HG02588 (cell line): ENCODE data around the gene RAG2.

Experiments used
- ATAC-seq: cut with Tn5 transposase; IDR thresholded peaks from one replicate; pipeline ENCODE4 v1.9.1; 2021; ENCODE audit warnings: mild to moderate bottlenecking, moderate library complexity; ENCODE audit not compliant: unreplicated experiment

Gene RAG2

DNA sequence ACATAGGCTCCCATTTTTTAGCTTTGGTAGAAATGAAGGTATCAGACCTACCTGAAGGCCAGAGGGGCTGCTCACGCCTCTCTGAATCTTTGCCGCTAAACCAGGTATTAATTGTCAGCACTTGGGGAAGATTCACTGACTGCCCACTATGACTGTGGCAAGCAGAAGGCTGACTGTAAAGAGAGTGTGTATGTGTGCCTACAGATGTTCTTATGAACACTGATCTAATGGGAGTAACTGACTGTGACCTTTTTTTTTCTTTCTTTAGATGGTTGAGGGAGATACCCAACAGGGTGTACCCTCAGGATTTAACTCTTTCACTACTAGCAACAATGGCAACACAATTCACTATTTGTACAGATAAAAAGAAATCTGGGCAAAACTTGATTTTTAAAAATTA is at the start of gene RAG2:
RAG2 (minus strand) TSS at position 186 of the 400 bp plus-strand sequence. CDS start 4,068 bp downstream, outside the sequence.
- no peak for ATAC-seq

DNA sequence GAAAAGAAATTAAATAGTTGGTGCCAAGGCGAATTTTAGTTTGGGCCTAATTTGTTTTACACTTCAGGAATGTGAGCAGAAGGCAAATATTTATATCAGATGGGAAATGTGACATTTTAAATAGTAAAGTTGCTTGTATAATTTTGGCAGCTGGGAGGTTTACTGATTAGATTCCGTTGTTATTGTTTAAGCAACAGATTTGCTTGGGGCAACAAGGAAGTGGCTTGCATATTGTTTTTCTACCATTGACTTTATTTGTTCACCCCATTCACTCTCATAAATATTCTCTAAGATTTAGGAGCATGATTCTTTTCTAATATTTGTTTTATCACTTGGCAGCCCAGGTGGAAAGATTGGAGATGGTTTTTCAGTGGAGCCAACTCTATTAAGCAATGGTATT is 40.5 kb upstream of the RAG2 start:
- no peak for ATAC-seq

DNA sequence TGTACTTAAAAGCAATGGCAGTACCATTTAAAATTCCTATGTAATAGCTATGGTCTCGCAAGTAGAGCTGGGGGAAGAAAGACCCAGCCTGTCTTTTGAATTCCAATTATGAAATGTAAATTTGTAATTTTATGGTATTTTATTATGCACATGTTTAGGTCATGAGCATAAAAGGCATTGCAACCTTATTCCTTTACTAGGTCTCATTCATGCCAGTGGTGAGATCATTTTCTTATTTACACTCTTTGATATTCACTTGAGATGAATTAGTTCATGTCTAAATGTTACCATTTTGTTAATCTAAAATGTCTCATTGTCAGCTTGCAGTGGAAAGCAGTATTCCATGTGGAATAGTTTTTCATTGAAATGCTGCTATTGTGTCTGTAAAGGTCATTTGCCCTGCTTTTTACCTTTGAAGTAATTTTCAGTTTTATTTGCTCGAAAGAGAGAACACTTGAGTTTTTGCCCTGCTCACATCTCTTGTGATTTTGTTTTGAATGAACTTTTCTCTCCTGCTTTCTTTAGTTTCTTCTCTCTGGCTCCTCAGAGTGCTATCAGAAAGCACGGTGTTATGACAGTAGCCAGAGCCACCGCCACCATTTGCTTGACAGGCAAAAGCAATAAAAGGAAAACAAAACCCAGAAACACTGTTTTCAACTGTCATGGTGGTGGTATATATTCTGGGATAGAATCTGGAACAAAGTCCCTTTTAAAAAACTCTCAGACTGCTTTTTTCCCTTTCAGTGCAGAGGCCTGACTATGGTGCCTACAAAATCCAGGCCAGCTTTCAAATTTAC is 37.2 kb upstream of the RAG2 start:
- no peak for ATAC-seq

DNA sequence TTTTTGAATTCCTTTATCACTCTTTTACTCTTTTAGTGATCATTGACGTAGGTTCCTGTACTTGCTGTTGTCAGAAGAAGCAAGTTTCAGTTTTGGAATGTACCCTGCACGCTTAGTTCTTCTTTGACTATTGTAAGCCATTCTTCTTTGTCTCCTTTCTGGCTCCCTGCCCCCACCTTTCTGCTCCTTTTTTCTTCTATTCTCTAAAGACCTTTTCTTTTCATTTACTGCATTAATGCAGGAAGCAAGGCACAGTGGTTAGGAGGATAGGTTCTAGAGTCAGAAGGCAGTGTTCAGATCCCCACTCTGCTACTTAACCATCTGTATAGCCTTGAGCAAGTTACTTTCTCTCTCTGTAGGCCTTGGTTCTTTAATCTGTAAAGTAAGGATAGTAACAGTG is 33.7 kb upstream of the RAG2 start:
- ATAC-seq, result peak; percentile 77

DNA sequence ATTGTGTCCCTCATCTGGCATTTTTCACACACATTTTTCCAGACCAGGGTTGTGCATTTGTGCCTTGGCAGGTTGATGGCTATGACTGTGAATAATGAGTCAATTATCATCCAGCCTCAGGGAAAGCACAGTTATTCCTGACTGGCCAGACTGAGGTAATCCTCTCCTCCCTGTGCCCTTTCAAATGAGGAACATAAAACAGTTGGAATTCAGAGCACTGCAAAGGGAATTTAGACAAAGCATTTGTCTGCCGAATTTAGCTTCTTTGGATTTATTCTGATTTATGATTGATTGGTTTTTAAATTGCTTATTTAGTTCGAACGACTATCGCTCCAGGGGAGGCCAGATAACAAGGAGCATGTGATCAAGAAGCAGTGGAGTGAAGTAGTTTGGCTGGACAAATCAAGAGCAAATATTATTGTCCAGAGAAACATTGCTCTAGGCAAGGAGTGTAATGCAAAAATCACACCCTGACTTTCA is 30.8 kb upstream of the RAG2 start:
- no peak for ATAC-seq

DNA sequence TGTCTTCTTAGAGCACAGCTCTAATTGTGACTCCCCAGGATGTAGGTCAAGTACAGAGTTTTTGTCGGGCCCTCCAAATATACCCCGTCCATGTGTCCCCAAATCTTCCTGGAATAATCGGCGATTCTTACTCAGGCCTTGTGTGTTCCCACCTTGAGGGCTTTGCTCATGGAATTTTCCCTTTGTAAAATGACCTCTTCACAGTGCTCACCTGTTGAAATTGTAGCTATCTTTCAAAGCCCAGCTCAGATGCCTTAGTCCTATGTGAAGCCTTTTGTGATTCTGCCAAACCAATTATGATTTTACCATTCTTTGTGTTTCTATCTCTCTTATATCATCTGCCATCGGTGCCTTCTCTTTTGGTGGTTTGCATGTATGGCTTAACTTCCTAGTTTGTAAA is 30.1 kb upstream of the RAG2 start:
- ATAC-seq, result no peak

DNA sequence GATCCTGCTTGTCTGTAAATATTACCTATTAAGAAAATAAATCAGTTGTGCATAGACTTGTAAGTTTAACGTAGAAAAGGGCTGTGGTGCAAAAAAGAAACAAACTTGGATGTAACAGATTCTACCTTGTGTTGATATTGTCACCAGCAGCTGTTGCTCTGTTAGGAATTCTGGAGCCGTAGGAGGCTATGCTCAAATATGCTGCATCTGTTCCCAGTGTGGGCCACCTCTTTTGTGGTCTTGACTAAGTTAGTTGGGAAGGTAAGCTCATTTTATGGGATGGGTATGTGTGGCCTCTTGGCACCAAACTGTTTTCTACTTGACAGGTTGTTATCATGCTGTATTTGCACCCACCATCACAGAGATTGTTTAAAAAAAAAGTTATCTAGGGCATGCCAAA is 29.4 kb upstream of the RAG2 start:
- no peak for ATAC-seq

DNA sequence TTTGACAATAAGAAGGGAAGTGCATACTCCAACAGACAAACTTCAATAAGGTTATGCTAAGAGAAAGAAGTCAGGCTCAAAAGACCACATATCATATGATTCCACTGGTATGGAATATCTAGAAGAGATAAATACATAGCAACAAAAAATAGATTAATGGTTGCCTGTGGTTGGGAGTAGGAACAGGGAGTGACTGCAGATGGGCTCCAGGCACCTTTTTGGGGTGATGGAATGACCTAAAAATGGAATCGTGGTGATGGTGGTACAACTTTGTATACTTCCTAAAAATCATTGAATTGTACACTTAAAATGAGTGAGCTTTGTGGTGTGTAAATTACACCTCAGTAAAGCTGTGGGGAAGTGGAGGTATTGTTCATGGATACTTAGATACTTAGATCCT is 29.0 kb upstream of the RAG2 start:
- no peak for ATAC-seq

DNA sequence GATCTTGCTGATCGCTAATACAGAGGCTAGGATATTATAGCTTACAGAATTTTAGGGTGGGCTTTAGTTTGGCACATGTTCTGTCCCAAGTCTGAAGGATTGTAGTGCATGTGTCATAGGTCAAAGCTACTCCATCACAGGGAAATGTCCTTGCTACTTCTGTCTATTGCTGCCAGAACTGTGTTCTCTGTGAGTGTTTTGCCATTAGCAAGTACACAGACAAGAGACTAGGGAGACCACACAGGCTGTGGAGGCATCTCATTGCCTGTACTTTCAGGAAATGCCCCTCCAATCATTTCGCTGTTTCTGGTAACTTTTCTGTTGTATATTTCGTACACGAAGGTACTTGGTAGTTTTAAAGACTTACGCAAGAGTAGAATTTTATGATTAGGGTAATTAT is 25.5 kb upstream of the RAG2 start:
- no peak for ATAC-seq

DNA sequence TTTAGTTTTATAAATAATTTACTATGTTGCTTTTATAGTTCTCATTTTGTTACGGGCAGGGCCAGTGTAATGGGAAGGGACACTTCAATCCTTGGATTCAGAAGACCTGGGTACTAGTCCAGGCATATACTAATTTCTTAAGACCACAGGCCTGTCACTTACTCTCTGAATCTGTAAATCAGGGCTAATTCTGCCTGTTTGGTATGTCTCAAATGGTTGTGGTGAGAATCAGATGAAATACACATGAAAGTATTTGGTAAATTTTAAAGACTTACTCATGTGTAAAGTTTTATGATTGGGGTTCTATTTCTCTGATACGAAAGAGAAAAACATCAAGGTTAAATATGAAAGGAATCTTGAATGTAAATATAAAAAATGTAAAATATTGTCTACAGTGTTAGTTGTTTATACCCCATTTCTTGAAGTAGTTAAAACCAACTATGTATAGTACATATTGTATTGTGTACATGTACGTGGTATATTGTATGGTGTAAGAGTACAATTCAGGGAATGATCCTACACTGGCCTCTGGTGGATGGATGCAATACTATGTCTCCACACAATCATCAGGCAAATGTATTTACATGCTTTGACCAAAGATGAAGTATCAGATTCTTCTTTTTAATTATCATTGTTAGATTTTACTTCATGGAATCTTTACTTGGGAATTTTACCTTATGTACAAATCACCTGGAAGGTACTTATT is 24.5 kb upstream of the RAG2 start:
- no peak for ATAC-seq

DNA sequence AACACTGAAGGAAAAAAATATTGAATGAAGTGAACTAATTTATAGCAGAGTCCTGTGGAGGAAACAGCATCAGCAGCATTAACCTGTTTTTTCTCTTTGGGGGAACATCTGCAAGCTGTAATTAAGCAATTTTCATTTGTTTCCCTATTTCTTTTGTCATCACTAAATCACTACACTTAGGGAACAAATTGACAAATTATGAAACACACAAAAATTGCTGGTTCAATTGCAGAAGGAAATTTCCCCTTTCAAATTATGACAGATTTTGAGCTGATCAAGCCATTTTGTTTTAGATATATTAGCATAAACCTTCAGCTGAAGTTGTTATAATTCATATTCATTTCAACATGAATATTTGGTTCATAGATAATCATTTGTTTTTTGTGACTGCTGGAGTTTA is 22.2 kb upstream of the RAG2 start:
- ATAC-seq, result no peak

DNA sequence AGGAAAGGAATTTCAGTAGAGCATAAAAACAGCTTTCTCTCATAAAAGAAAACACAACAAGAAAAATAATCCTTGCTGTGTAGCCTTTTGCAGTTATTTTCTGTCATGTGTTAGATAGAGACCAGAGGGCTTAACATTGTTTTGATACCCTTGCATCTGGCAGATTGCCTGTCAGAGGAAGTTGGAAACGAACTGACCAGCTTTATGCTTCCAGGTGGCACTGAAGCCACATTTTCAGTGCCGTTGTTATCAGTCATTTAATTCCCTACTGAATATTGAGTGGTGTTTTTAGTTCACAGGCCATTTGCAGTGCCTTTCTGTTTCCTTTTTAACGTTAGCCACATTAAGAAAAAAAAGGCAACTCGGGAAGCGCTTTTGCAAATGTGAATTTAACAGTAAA is 21.5 kb upstream of the RAG2 start:
- no peak for ATAC-seq

DNA sequence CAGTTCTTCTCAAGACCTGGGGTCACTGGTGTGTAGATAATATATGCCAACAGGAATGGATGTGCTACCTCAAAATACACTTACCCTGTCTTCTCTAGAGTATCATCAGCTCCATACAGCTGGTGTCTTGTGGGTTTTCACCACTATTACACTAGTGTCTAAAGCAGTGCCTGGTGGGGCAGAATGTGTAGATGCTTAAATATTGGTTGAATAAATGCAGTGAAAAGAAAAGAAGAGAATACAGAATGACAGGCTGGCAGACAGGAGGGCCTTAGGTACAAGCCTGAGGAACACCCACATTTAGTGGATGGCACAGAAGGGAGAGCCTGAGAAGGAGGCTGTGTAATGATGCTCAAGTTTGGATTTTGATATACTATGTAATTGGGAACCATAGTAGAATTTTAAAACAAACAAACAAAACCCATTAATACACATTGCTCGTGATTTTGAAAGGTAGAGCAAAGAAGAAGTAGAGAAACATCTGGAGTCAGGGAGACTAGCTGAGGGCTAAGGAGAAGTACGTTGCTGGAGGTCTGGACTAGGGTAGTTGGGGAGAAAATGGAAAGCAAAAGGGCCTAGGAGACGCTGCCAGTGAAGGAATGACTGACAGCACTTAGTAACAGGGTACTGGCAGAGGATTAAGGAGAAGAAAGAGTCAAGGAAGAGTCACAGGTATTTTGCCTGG is 20.5 kb upstream of the RAG2 start:
- no peak for ATAC-seq

DNA sequence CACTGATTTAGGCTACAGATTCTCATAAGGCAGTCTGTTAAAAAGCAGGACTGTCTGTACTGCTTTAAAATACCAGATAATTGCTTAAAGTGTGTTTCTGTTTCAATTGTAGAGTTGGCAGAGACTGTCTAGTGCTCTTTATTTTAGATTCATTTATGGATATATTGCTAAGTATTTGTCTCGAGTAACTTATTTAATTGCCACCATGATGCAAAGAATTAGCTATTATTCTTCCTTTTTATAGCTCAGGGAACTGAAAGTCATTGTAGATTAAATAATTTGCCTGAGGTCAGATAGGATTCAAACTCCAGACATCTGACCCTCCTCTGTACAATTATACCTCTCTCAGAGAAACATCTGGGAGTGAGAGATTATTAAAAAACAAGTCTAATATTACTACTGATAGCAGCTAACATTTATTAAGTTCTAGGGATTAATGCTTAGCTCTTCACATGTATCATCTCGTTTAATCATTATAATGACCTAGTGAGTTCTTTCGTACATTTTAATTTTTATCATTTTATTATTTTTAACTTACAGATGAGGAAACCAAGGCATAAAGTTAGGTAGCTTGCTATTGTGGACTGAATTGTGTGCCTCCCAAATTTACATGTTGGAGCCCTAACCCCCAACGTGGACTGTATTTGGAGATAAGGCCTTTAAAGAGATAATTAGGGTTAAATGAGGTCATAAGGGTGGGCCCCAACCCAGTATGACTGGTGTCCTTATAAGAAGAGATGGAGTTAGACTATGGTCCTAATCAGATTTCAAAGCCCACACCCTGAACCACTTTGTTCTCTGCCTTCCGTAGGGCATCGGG is 19.7 kb upstream of the RAG2 start:
- ATAC-seq, result no peak

DNA sequence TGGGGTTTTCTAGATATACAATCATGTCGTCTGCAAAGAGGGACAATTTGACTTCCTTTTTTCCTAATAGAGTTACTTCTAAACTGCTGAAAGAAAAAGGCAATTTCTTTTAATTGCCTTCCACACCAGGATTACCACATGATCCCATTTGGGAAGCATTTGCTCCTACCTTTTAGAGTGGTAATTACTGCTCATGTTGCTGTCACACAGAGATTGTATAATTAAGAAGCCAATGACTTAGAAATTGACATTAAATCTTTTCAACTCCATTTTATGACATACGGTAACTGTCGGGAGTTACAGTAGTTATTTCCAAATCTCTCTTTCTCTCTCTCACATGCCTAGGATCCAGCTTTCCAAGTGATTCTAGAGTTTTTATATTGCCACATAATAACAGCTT is 17.8 kb upstream of the RAG2 start:
- ATAC-seq, result no peak

DNA sequence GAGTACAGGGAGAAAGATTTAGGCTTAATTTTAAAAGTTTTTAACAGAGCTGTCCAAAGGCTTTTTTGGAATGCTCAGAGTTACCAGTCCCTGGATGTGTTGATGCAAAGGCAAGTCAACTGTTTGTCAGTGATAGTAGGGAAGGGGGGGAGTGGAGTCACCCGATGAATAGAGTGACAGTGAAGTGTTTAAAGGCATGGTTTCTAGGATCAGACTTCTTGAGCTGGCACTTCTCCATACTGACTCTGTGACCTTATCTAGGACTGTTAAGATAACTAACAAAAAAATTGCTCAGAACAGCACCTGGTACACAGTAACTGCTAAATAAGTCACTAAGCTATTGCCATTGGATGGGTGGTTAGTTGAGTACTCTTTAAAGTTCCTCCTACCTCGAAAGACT is 11.3 kb upstream of the RAG2 start:
- no peak for ATAC-seq

DNA sequence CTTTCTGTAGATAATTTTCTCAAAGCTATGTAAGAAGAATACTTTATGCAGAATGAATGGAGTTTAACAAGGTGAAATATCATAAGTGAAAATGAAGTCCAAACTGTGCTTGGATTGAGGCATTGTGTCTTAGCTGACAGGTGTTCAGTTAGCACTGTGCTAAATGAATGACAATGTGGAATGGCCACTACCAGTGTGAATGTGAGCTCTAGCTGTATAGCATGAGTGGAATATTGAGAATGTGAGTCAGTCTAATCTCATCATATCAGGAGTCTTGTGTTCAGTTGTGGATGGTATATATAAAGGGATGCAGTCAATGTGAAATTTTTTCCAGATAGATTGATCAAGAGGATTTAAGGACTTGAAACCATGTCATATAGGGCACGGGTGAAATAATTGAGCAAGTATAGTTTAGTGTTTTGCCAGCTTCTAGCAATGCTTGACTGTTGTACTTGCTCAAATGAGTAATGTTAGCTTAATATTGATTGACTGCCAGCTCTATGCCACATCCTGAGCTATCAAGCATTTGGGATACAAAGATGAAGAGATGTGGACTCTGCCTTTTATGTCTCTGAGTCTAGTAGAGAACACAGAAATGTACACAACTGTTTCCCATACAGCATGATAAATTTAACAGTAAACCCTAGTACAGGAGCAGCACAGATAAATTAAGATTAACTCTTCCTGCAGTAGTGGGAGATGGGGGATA is 10.6 kb upstream of the RAG2 start:
- no peak for ATAC-seq

DNA sequence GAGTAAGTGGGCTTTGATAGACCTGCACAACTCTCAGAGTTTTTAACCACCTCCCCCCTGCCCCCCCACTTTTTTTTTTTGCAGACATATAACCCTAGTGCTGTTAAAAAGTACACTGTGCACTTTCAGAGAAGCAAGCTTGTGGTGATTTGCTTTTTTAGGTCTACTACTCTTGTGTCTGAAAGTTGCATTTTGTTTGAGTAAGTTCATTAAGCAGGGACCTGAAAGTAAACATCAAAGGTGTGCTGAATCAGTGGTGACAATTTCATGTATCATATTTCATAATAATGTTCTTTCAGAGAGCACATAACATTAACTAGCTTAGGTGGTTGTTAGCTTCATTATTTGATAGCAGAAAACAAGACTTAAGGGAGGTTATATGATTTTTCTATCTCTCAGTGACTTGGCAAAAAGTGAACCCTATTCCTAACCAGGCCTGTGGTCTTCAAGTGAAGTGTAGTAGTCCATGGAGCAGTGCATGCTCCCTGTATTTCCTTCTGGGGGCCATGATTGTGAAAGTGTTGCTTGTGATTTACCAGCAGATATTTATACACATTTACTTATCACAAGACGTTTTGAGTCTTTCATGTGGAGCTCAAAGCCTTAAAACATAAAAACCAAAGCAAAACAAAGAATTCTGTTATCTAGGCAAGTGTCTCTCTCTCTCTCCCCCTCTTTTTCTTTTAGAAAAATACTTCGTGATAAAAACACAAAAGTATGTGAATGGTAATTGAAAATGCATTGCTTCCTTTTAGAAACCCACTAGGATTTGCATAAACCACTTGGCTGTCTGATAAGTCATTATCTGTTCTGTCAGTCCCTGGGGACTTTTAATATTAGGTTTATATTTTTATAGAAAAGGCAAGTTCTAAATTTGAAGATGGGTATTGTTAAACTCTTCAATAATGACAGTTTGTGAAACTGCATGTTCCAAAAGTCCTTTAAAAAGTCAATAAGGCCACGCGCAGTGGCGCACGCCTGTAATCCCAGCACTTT is 7.5 kb upstream of the RAG2 start:
- peak; percentile 59 for ATAC-seq

DNA sequence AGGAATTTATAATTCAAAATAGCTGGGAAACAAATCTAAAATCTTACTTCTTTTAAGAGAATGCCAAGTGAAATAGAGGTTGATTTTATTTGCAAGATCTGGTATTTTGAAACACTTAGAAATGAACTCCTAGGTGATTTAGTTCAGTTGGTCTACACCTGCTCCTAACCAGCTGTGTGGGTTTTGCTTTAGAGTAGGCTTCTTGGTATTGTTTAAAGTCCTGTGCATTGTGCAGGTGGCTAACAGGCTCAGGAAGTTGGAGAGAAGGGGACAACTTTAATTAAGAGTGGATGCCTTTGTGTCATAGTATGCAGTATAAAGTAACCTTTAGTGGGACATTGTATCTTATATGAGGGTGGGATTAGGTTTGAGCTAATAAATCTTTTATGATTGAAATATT is 4.1 kb upstream of the RAG2 start:
- ATAC-seq, result no peak
